GM12872 (cell line): ENCODE data around the gene SPINT2.

Experiments
- CTCF ChIP-seq: IDR thresholded peaks from 3 replicates; pipeline ENCODE4 v1.5.1; 2011; ENCODE audit warnings: low read depth, mild to moderate bottlenecking, low read length, moderate library complexity; ENCODE audit not compliant: insufficient read depth

The SPINT2 gene

GRCh38 chr19:38264486-38265212 lies at the start of gene SPINT2:
TSS of gene SPINT2 (plus strand) at chr19:38264573. CDS start at chr19:38264893, 320 bp downstream.
- TF ChIP-seq CTCF, result no peak

- no peak for TF ChIP-seq CTCF
Measured at GRCh38 chr19:38216785-38217641, 47.4 kb upstream of the SPINT2 start.

- no peak for TF ChIP-seq CTCF
Measured at GRCh38 chr19:38218204-38218603, 46.2 kb upstream of the SPINT2 start.

- no peak for TF ChIP-seq CTCF
Measured at GRCh38 chr19:38219221-38219620, 45.2 kb upstream of the SPINT2 start.

- TF ChIP-seq CTCF, result no peak
Measured at GRCh38 chr19:38221421-38221820, 43.0 kb upstream of the SPINT2 start.

- TF ChIP-seq CTCF, result no peak
Measured at GRCh38 chr19:38221919-38222830, 42.2 kb upstream of the SPINT2 start.

GRCh38 chr19:38223119-38223523 lies 41.3 kb upstream of the SPINT2 start:
- TF ChIP-seq CTCF, result no peak
